HG02798 (cell line): ENCODE measurements around the gene GPHB5.

Experiments used
- ATAC-seq: cut with Tn5 transposase; IDR thresholded peaks from one replicate; pipeline ENCODE4 v1.9.1; 2021; ENCODE audit warnings: mild to moderate bottlenecking; ENCODE audit not compliant: unreplicated experiment, poor library complexity

GPHB5 gene

DNA sequence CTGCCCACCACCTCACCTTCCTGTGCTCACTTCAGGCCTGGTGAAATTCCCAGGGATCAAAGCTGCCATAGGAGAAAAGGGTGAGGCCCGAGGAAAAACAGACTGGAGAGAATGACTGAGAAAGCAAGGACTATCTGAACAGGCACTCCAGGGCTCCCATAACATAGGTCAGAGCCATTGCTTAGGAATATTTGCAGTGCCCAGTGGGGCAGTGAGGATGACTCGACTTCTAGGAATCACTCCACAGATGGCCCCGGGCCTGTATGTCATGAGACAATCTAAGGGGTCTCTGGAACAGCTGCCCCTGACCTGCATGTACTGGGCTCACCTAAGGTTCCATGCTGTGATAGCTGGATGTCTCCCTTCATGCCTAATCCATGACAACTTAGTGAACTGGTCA, 51.6 kb downstream of the GPHB5 start:
- ATAC-seq = no peak

DNA sequence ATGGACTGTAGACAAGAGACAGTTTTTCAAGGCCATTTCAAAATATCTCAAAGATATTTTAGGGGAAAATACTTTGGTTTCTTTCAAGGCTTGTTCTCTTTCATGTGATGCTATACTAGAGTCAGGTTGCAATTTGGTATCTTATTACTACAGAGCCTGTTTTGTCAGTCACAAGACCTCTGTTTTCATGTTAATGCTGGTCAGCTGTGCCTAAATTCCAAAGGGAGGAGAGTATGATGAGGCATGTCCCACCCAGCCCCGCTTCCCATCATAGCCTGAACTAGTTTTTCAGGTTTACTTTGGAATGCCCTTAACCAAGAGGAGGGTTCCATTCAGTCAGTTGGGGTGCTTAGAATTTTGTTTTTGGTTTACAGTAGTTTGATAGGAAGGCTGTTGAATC, 52.6 kb downstream of the GPHB5 start:
- no peak for ATAC-seq
